ENCODE measurements around the gene UBE2D4. TPM values are rescaled to one million over a fixed set of nuclear protein-coding genes. Genes with fewer than 3 reads are reported as not detected.

The UBE2D4 gene
- total RNA-seq, 1 donor from 2014 or later: 15.6 TPM

DNA sequence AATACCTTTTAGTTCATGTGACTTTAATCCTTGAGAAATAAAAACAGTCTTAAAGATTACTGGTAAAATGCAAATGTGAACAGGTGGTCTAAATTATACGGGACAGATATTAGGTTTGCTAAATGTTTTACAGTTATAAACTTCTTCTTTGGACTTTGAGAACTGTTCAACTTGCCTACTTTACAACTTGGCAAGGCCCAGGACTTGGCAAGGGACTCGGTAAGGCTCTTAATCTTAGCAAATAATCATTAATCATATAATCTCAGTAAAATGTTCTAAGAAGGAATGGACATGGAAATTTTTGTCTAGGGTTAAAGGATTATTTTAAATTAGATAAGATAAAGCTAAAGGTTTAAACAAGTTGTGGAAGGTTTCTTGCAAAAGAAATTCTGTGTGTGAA, 4.8 kb upstream of the UBE2D4 start:
- no peaks in the 10 kb centered on the region for H3K9me3 Mint-ChIP-seq
- no peak overlapping the region for H3K4me3 Mint-ChIP-seq
- no peak for DNase-seq (ENCODE audit: low read depth, low spot score)
- H3K27ac Mint-ChIP-seq (ENCODE audit: unreplicated experiment): no peak overlapping the region
- H3K36me3 Mint-ChIP-seq (ENCODE audit: low read depth): peaks cover 12% of the 10 kb centered on the region
- TF ChIP-seq, protein P1, sequence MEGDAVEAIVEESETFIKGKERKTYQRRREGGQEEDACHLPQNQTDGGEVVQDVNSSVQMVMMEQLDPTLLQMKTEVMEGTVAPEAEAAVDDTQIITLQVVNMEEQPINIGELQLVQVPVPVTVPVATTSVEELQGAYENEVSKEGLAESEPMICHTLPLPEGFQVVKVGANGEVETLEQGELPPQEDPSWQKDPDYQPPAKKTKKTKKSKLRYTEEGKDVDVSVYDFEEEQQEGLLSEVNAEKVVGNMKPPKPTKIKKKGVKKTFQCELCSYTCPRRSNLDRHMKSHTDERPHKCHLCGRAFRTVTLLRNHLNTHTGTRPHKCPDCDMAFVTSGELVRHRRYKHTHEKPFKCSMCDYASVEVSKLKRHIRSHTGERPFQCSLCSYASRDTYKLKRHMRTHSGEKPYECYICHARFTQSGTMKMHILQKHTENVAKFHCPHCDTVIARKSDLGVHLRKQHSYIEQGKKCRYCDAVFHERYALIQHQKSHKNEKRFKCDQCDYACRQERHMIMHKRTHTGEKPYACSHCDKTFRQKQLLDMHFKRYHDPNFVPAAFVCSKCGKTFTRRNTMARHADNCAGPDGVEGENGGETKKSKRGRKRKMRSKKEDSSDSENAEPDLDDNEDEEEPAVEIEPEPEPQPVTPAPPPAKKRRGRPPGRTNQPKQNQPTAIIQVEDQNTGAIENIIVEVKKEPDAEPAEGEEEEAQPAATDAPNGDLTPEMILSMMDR (conservative IDR thresholded peaks at IDR 0.05): no peak
- H3K27me3 Mint-ChIP-seq (ENCODE audit: low read depth): no peaks in the 10 kb centered on the region
- H3K4me1 Mint-ChIP-seq: peaks cover 18% of the 10 kb centered on the region

DNA sequence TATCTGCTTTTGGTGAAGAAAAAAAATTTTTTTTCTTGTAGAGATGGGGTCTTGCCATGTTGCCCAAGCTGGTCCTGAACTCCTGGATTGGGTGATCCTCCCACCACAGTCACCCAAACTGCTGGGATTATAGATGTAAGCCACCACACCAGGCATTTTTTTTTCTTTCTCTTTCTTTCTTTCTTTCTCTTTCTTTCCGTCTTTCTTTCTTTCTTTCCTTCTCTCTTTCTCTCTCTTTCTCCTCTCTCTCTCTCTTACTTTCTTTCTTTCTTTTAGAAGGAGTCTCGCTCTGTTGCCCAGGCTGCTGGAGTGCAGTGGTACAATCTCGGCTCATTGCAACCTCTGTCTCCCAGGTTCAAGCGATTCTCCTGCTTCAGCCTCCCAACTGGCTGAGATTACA, 3.5 kb upstream of the UBE2D4 start:
- DNase-seq (ENCODE audit: low read depth, low spot score): no peak
- Mint-ChIP-seq H3K36me3 (ENCODE audit: low read depth) (peaks cover 10% of the 10 kb centered on the region), H3K4me1 (peaks cover 19% of the 10 kb centered on the region), H3K9me3 (no peaks in the 10 kb centered on the region), H3K27me3 (ENCODE audit: low read depth) (no peaks in the 10 kb centered on the region), H3K27ac (ENCODE audit: unreplicated experiment) (no peak overlapping the region), H3K4me3 (no peak overlapping the region)
- TF ChIP-seq, protein P1 (conservative IDR thresholded peaks at IDR 0.05): no peak

DNA sequence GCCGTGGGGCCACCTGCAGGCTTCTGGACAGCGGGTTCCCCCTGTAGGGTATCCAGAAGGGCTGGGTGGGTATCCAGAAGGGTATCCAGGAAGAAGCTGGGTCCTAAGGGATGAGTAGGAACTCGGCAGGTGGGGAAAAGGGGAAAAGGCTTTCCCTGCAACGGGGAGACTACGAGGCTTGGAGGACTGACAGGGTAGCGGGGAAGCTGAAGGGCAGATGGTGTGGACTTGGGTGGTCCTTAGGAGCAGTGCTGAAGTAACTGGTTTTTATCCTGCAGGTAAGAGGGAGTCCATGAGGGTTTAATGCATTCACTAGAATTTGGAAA, 525 bp downstream of the UBE2D4 start:
- DNase-seq (ENCODE audit: low read depth, low spot score): no peak
- Mint-ChIP-seq H3K36me3 (ENCODE audit: low read depth) (no peaks in the 10 kb centered on the region), H3K27ac (ENCODE audit: unreplicated experiment) (peak overlapping the region; percentile 84), H3K27me3 (ENCODE audit: low read depth) (no peaks in the 10 kb centered on the region), H3K9me3 (no peaks in the 10 kb centered on the region), H3K4me3 (peak overlapping the region; percentile 88), H3K4me1 (peaks cover 19% of the 10 kb centered on the region)
- TF ChIP-seq, protein P1 (conservative IDR thresholded peaks at IDR 0.05): no peak

DNA sequence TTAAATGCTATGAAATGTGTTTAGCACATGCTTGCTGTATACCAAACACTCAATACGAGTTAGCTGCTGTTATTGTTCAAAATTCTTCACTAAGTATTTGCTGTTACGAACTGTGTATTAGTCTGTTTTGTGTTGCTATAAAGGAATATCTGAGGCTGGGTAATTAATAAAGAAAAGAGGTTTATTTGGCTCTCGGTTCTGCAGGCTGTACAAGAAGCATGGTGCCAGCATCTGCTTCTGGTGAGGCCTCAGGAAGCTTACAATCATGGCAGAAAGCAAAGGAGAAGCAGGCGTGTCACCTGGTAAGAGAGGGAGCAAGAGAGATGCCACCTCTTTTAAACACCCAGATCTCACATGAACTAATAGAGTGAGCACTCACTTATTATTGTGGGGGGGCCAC, 1.6 kb downstream of the UBE2D4 start:
- no peak for DNase-seq (ENCODE audit: low read depth, low spot score)
- H3K36me3 Mint-ChIP-seq (ENCODE audit: low read depth): no peaks in the 10 kb centered on the region
- TF ChIP-seq, protein P1 (conservative IDR thresholded peaks at IDR 0.05): no peak
- H3K4me1 Mint-ChIP-seq: peaks cover 19% of the 10 kb centered on the region
- H3K27ac Mint-ChIP-seq (ENCODE audit: unreplicated experiment): no peak overlapping the region
- H3K27me3 Mint-ChIP-seq (ENCODE audit: low read depth): no peaks in the 10 kb centered on the region
- peak overlapping the region; percentile 88 for H3K4me3 Mint-ChIP-seq
- H3K9me3 Mint-ChIP-seq: no peaks in the 10 kb centered on the region

DNA sequence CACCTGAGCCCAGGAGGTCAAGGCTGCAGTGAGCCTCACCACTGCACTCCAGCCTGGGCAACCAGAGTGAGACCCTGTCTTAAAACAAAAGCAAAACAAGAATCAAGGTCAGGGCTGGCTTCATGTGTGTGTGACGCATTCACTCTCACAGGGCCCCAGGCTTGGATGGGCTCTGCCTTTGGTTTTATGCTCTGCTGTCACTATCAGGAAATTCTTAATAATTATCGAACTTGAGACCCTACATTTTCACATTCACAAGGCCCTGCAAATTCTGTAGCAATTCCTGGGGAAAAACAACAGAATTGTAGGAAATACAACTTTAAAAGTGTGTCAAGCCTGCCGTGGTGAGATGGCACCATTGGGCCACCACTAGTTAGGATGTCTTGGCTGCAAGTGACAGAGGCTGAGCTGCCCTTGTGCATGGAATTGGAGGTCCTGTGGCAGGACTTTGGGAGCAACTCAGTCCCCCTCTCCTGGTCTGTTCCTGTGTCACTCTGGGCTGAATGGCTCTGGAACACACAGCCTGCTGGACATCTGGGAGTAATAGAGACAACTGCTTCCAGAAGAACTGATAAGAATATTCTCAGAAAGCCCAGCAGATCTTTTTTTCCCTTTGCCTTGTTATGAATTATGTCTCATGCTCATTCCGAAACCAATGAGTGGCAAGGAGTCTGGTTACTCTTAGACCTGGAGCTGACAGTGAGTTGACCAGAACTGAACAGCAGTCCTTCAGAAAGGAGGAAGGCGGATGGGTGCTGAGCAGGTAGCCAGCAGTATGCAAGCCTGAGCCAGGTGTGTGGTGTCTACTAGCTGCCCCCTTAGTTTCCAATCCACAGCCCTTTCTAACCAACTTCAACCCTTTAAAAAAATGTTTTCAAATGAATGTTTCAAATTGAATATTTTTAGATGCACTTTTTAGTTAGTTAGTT, 3.6 kb downstream of the UBE2D4 start:
- TF ChIP-seq, protein P1 (conservative IDR thresholded peaks at IDR 0.05): no peak

More for the DNA sequence above, 3.6 kb downstream of the UBE2D4 start:
- no peaks in the 10 kb centered on the region for H3K27me3 Mint-ChIP-seq (ENCODE audit: low read depth)
- no peak overlapping the region for H3K27ac Mint-ChIP-seq (ENCODE audit: unreplicated experiment)
- no peak overlapping the region for H3K4me3 Mint-ChIP-seq
- peaks cover 14% of the 10 kb centered on the region for H3K4me1 Mint-ChIP-seq
- H3K9me3 Mint-ChIP-seq: no peaks in the 10 kb centered on the region
- no peaks in the 10 kb centered on the region for H3K36me3 Mint-ChIP-seq (ENCODE audit: low read depth)
- DNase-seq (ENCODE audit: low read depth, low spot score): no peak

Data from neural crest cell (in vitro differentiated cells).